HCT116 (cell line): ENCODE results near the gene PEAK1. TPM values are rescaled to one million over a fixed set of nuclear protein-coding genes. Genes with fewer than 3 reads are reported as not detected.

Source experiments
- ATAC-seq: fragments of 200-7000 bp; cut with Tn5 transposase; 2 replicates; pipeline ENCODE4 v1.9.1; 2020; ENCODE audit warnings: mild to moderate bottlenecking, moderate library complexity
- BruUV-seq: library from RNA; stranded (reverse); fragments of 400-500 nt; replicated peaks from 2 replicates; lab custom pipeline; 2021; lab: Mats Ljungman, UMichigan
- CTCF ChIA-PET: fragments of 300-600 bp; sonication (Branson Sonifier 250); formaldehyde crosslinking; loops from one replicate; lab custom pipeline; 2021; ENCODE audit warnings: antibody characterized with exemption; lab: Charles Lee
- POLR2A ChIA-PET: fragments of 300-600, 350-600 bp; sonication (Branson Sonifier 250); formaldehyde crosslinking; loops from one replicate; lab custom pipeline; 2021; ENCODE audit warnings: antibody characterized with exemption; lab: Charles Lee
- RAD21 ChIA-PET, 2 experiments: fragments of 300-600 bp; sonication (Branson Sonifier 250); formaldehyde crosslinking; loops; one replicate each; lab custom pipeline; 2023; ENCODE audit warnings: low total read pairs in 2 of 2; ENCODE audit not compliant: uncharacterized antibody in 2 of 2, unreplicated experiment in 2 of 2, low non-redundant PET in 1 of 2; lab: Charles Lee
- DNase-seq: peaks from one replicate; pipeline ENCODE4 v3.0.0-alpha.2; 2010; ENCODE audit warnings: low read depth, low spot score
- H2AFZ ChIP-seq: fragments of 200-600 bp; shearing (Covaris generic), sonication (generic); 2 replicates; pipeline ENCODE4 v1.6.1; 2017; ENCODE audit warnings: low read depth, mixed run types, mixed read lengths, antibody characterized with exemption, low read length; ENCODE audit not compliant: poor library complexity, severe bottlenecking
- H3K27ac ChIP-seq: 2 replicates; pipeline ENCODE4 v1.5.1; 2012; ENCODE audit warnings: low read depth, low read length
- H3K27me3 ChIP-seq: fragments of 200-600 bp; sonication (generic); 2 replicates; pipeline ENCODE4 v1.6.1; 2016; ENCODE audit warnings: mixed run types, low read length, mixed read lengths; ENCODE audit not compliant: insufficient read depth
- H3K36me3 ChIP-seq, 2 experiments: fragments of 200-500 bp in 1 of 2; fragments of 200-600 bp in 1 of 2; sonication (Bioruptor generic) in 1 of 2; sonication (generic) in 1 of 2; 2 replicates each; pipeline versions ENCODE4 v1.5.1 to v1.6.1; 2014 to 2016; ENCODE audit warnings: low read length in 2 of 2, inconsistent platforms in 1 of 2, mixed read lengths in 1 of 2, mixed run types in 1 of 2; ENCODE audit not compliant: insufficient read depth in 2 of 2, control insufficient read depth in 1 of 2
- H3K4me1 ChIP-seq, 2 experiments: fragments of 200-600 bp in 1 of 2; sonication (generic) in 1 of 2; 2 replicates each; pipeline versions ENCODE4 v1.5.1 to v1.6.1; 2012 to 2017; ENCODE audit warnings: low read length in 2 of 2, inconsistent platforms in 1 of 2, mild to moderate bottlenecking in 1 of 2, mixed read lengths in 1 of 2, mixed run types in 1 of 2, moderate library complexity in 1 of 2; ENCODE audit not compliant: insufficient read depth in 2 of 2, control insufficient read depth in 1 of 2
- H3K4me2 ChIP-seq: fragments of 200-600 bp; sonication (generic); 2 replicates; pipeline ENCODE4 v1.6.1; 2017; ENCODE audit warnings: mixed run types, low read length, mixed read lengths
- H3K4me3 ChIP-seq, 2 experiments: fragments of 200-600 bp in 1 of 2; sonication (generic) in 1 of 2; replicated peaks in 1 of 2; 2 replicates each; pipeline ENCODE4 v1.5.1; 2011 to 2016; ENCODE audit warnings: low read length in 2 of 2, control low read depth in 1 of 2, low read depth in 1 of 2, mild to moderate bottlenecking in 1 of 2, mixed read lengths in 1 of 2, mixed run types in 1 of 2
- H3K79me2 ChIP-seq: fragments of 200-600 bp; sonication (generic); 2 replicates; pipeline ENCODE4 v1.6.1; 2017; ENCODE audit warnings: mild to moderate bottlenecking, mixed run types, low read length, moderate library complexity, mixed read lengths; ENCODE audit not compliant: insufficient read depth
- H3K9ac ChIP-seq: fragments of 200-600 bp; sonication (generic); 2 replicates; pipeline ENCODE4 v1.6.1; 2016; ENCODE audit warnings: low read length, mixed read lengths
- H3K9me2 ChIP-seq: fragments of 200-600 bp; sonication (generic), shearing (Covaris generic); 2 replicates; pipeline ENCODE4 v1.6.1; 2017; ENCODE audit warnings: mixed run types, mild to moderate bottlenecking, moderate library complexity; ENCODE audit not compliant: insufficient read depth
- H3K9me3 ChIP-seq, 2 experiments: fragments of 200-500 bp in 1 of 2; fragments of 200-600 bp in 1 of 2; sonication (Bioruptor generic) in 1 of 2; sonication (generic) in 1 of 2; 2 replicates each; pipeline ENCODE4 v1.6.1; 2014 to 2017; ENCODE audit warnings: low read length in 2 of 2, mixed read lengths in 2 of 2, inconsistent platforms in 1 of 2, low read depth in 1 of 2, mild to moderate bottlenecking in 1 of 2, mixed run types in 1 of 2, moderate library complexity in 1 of 2; ENCODE audit not compliant: control insufficient read depth in 1 of 2, insufficient read depth in 1 of 2
- H4K20me1 ChIP-seq: fragments of 200-600 bp; sonication (generic), shearing (Covaris generic); 2 replicates; pipeline ENCODE4 v1.6.1; 2017; ENCODE audit warnings: mixed run types, mild to moderate bottlenecking, moderate library complexity; ENCODE audit not compliant: insufficient read depth
- CEBPB ChIP-seq: IDR thresholded peaks from 2 replicates; pipeline ENCODE4 v1.6.1; 2012; ENCODE audit warnings: low read depth
- EGR1 ChIP-seq: IDR thresholded peaks from 2 replicates; pipeline ENCODE4 v1.6.1; 2012; ENCODE audit warnings: low read depth
- ELF1 ChIP-seq: IDR thresholded peaks from 2 replicates; pipeline ENCODE4 v1.6.1; 2012; ENCODE audit warnings: low read depth, borderline replicate concordance
- EZH2 ChIP-seq: fragments of 200-600 bp; sonication (generic); IDR thresholded peaks from 2 replicates; pipeline ENCODE4 v1.6.1; 2017; ENCODE audit warnings: antibody characterized with exemption, mixed run types
- JUND ChIP-seq: IDR thresholded peaks from 2 replicates; pipeline ENCODE4 v1.6.1; 2012
- POLR2A ChIP-seq: IDR thresholded peaks from 2 replicates; pipeline ENCODE4 v1.7.0; 2011; ENCODE audit warnings: borderline replicate concordance; ENCODE audit not compliant: insufficient read depth, insufficient read length; ENCODE audit errors: extremely low read depth
- POLR2AphosphoS5 ChIP-seq: IDR thresholded peaks from 2 replicates; pipeline ENCODE4 v1.6.1; 2011; ENCODE audit warnings: mild to moderate bottlenecking, low read depth, low read length, moderate library complexity
- RAD21 ChIP-seq: IDR thresholded peaks from 2 replicates; pipeline ENCODE4 v1.6.1; 2012; ENCODE audit warnings: low read depth, mild to moderate bottlenecking
- SIN3A ChIP-seq: IDR thresholded peaks from 2 replicates; pipeline ENCODE4 v1.6.1; 2012; ENCODE audit warnings: low read depth
- SP1 ChIP-seq: IDR thresholded peaks from 2 replicates; pipeline ENCODE4 v1.6.1; 2012; ENCODE audit warnings: low read depth
- SRF ChIP-seq: IDR thresholded peaks from 2 replicates; pipeline ENCODE4 v1.6.1; 2012; ENCODE audit warnings: low read depth
- TCF7L2 ChIP-seq: IDR thresholded peaks from 2 replicates; pipeline ENCODE4 v1.7.0; 2011; ENCODE audit warnings: borderline replicate concordance, inconsistent platforms; ENCODE audit not compliant: insufficient read depth, insufficient read length; ENCODE audit errors: extremely low read depth
- YY1 ChIP-seq: IDR thresholded peaks from 2 replicates; pipeline ENCODE4 v1.6.1; 2011; ENCODE audit warnings: low read length, low read depth, moderate library complexity, mild to moderate bottlenecking; ENCODE audit not compliant: insufficient replicate concordance; ENCODE audit errors: extremely low read depth
- ZNF274 ChIP-seq: fragments of 200-500 bp; sonication (Bioruptor generic); IDR thresholded peaks from 2 replicates; pipeline ENCODE4 v1.6.1; 2014; ENCODE audit warnings: mild to moderate bottlenecking, low read depth, low read length, inconsistent platforms
- intact Hi-C: fragments of 100-400 bp; cut with micrococcal nuclease; formaldehyde crosslinking; loops from 2 replicates; pipeline ENCODE4 v1.10.0; 2022
- total RNA-seq: library from RNA; stranded (reverse); gene quantifications from one replicate; pipeline ENCODE4 v1.2.1, GENCODE V29; 2021; ENCODE audit not compliant: unreplicated experiment
- TF ChIP-seq, protein P1 (sequence below): IDR thresholded peaks from 2 replicates; pipeline ENCODE4 v1.6.1; 2011; ENCODE audit warnings: mild to moderate bottlenecking, low read length, moderate library complexity; ENCODE audit not compliant: insufficient replicate concordance; ENCODE audit errors: extremely low read depth
- TF ChIP-seq, protein P2 (sequence below): IDR thresholded peaks from 2 replicates; pipeline ENCODE4 v1.6.1; 2012; ENCODE audit warnings: low read depth
- TF ChIP-seq, protein P3 (sequence below): IDR thresholded peaks from 2 replicates; pipeline ENCODE4 v1.6.1; 2012
- TF ChIP-seq, protein P4 (sequence below): IDR thresholded peaks from 2 replicates; pipeline ENCODE4 v1.6.1; 2012

Gene PEAK1
- total RNA-seq, 1 experiment from 2014 or later = 23.4 TPM

DNA sequence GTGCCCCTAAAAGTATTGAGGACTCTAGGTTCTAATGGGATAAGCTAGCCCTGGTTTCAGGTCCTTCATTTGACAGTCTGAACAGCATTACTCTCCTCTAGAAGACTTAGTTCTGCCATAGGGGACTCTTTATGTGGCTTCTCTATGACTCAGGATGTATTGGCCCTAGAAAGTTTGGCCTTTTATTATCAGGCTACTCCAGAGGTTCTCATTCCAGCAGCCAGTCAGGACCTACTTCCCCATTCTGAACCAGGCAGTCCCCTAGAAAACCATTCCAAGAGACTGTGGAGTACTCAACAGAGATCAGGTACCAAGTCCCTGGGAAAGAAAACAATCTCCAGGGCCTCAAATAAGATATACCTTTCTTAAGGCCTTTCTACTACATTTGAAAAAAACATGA lies 191.1 kb downstream of the PEAK1 start:
- no TSS peak for BruUV-seq

More for the DNA sequence above, 191.1 kb downstream of the PEAK1 start:
- Histone ChIP-seq H3K4me2 (no peak overlapping the region), H3K9me2 (no peaks in the 10 kb centered on the region), H2AFZ (no peak overlapping the region), H3K4me1 (no peaks in the 10 kb centered on the region), H3K79me2 (no peaks in the 10 kb centered on the region), H3K27me3 (no peaks in the 10 kb centered on the region), H3K27ac (no peak overlapping the region), H3K36me3 (no peaks in the 10 kb centered on the region), H4K20me1 (no peaks in the 10 kb centered on the region), H3K9ac (no peak overlapping the region), H3K9me3 (no peaks in the 10 kb centered on the region), H3K4me3 (no peak overlapping the region)
- no peak for TF ChIP-seq EZH2
- no peak for TF ChIP-seq RAD21
- TF ChIP-seq SRF = no peak
- no peak for TF ChIP-seq SP1
- TF ChIP-seq, protein P1, sequence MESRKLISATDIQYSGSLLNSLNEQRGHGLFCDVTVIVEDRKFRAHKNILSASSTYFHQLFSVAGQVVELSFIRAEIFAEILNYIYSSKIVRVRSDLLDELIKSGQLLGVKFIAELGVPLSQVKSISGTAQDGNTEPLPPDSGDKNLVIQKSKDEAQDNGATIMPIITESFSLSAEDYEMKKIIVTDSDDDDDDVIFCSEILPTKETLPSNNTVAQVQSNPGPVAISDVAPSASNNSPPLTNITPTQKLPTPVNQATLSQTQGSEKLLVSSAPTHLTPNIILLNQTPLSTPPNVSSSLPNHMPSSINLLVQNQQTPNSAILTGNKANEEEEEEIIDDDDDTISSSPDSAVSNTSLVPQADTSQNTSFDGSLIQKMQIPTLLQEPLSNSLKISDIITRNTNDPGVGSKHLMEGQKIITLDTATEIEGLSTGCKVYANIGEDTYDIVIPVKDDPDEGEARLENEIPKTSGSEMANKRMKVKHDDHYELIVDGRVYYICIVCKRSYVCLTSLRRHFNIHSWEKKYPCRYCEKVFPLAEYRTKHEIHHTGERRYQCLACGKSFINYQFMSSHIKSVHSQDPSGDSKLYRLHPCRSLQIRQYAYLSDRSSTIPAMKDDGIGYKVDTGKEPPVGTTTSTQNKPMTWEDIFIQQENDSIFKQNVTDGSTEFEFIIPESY = no peak
- no peak for TF ChIP-seq CEBPB
- TF ChIP-seq POLR2A = no peak
- no peak for TF ChIP-seq EGR1
- TF ChIP-seq JUND = no peak
- TF ChIP-seq ZNF274 = no peak
- TF ChIP-seq TCF7L2 = no peak
- no peak for TF ChIP-seq ELF1
- TF ChIP-seq YY1 = no peak
- TF ChIP-seq, protein P2, sequence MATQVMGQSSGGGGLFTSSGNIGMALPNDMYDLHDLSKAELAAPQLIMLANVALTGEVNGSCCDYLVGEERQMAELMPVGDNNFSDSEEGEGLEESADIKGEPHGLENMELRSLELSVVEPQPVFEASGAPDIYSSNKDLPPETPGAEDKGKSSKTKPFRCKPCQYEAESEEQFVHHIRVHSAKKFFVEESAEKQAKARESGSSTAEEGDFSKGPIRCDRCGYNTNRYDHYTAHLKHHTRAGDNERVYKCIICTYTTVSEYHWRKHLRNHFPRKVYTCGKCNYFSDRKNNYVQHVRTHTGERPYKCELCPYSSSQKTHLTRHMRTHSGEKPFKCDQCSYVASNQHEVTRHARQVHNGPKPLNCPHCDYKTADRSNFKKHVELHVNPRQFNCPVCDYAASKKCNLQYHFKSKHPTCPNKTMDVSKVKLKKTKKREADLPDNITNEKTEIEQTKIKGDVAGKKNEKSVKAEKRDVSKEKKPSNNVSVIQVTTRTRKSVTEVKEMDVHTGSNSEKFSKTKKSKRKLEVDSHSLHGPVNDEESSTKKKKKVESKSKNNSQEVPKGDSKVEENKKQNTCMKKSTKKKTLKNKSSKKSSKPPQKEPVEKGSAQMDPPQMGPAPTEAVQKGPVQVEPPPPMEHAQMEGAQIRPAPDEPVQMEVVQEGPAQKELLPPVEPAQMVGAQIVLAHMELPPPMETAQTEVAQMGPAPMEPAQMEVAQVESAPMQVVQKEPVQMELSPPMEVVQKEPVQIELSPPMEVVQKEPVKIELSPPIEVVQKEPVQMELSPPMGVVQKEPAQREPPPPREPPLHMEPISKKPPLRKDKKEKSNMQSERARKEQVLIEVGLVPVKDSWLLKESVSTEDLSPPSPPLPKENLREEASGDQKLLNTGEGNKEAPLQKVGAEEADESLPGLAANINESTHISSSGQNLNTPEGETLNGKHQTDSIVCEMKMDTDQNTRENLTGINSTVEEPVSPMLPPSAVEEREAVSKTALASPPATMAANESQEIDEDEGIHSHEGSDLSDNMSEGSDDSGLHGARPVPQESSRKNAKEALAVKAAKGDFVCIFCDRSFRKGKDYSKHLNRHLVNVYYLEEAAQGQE = no peak
- TF ChIP-seq, protein P3, sequence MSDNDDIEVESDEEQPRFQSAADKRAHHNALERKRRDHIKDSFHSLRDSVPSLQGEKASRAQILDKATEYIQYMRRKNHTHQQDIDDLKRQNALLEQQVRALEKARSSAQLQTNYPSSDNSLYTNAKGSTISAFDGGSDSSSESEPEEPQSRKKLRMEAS = no peak
- no peak for TF ChIP-seq SIN3A
- no peak for TF ChIP-seq POLR2AphosphoS5
- TF ChIP-seq, protein P4, sequence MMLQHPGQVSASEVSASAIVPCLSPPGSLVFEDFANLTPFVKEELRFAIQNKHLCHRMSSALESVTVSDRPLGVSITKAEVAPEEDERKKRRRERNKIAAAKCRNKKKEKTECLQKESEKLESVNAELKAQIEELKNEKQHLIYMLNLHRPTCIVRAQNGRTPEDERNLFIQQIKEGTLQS = no peak
- DNase-seq = no peak
- ChIA-PET CTCF (no interaction called here), POLR2A (interaction anchor here (0.7 kb wide), 1 partner anchor 64 kb away, joined by 3 read pairs; no protein-coding TSS in a partner anchor), RAD21 (no interaction called here)
- no peak for ATAC-seq
- intact Hi-C loops = no loop called here
